Left kidney (tissue), 2 donors: Measurements from ENCODE around the gene DCUN1D3. TPM values are rescaled to one million over a fixed set of nuclear protein-coding genes. Genes with fewer than 3 reads are reported as not detected.

Source experiments
- DNase-seq: peaks from one replicate; pipeline ENCODE4 v3.0.0-alpha.2; 2013
- polyA plus RNA-seq: library from polyadenylated mRNA; unstranded; fragments of 120-200 nt; gene quantifications from one replicate; pipeline ENCODE4 v1.2.1, GENCODE V29; 2013; ENCODE audit not compliant: insufficient read length

Gene DCUN1D3
- polyA plus RNA-seq, 1 donor, result 11.0 TPM

- no peak for DNase-seq
Measured at GRCh38 chr16:20894388-20894787, 5.8 kb downstream of the DCUN1D3 start.

GRCh38 chr16:20889625-20890275, 10.4 kb downstream of the DCUN1D3 start:
- no peak for DNase-seq

- DNase-seq, result no peak
Measured at GRCh38 chr16:20887207-20887606, 13.0 kb downstream of the DCUN1D3 start.

- no peak for DNase-seq
Measured at GRCh38 chr16:20886320-20886719, 13.8 kb downstream of the DCUN1D3 start.

GRCh38 chr16:20884240-20884556, 16.0 kb downstream of the DCUN1D3 start:
- DNase-seq, result no peak

GRCh38 chr16:20883554-20884239, 16.5 kb downstream of the DCUN1D3 start:
- DNase-seq, result no peak

GRCh38 chr16:20881503-20881878, 18.7 kb downstream of the DCUN1D3 start:
- no peak for DNase-seq

- DNase-seq, result no peak
Measured at GRCh38 chr16:20880867-20881502, 19.2 kb downstream of the DCUN1D3 start.

- DNase-seq, result no peak
Measured at GRCh38 chr16:20879175-20880040, 20.8 kb downstream of the DCUN1D3 start.

GRCh38 chr16:20878682-20879147, 21.4 kb downstream of the DCUN1D3 start:
- peak; percentile 41 for DNase-seq

GRCh38 chr16:20875355-20875650, 24.9 kb downstream of the DCUN1D3 start:
- DNase-seq, result no peak

- no peak for DNase-seq
Measured at GRCh38 chr16:20874088-20874581, 26.0 kb downstream of the DCUN1D3 start.

- no peak for DNase-seq
Measured at GRCh38 chr16:20873331-20873730, 26.8 kb downstream of the DCUN1D3 start.

- DNase-seq, result no peak
Measured at GRCh38 chr16:20871941-20872815, 28.0 kb downstream of the DCUN1D3 start.

- no peak for DNase-seq
Measured at GRCh38 chr16:20871258-20871657, 28.9 kb downstream of the DCUN1D3 start.

GRCh38 chr16:20870122-20870820, 29.9 kb downstream of the DCUN1D3 start:
- DNase-seq, result no peak

GRCh38 chr16:20868890-20869289, 31.3 kb downstream of the DCUN1D3 start:
- no peak for DNase-seq

- no peak for DNase-seq
Measured at GRCh38 chr16:20867585-20867984, 32.6 kb downstream of the DCUN1D3 start.

GRCh38 chr16:20866801-20867200, 33.4 kb downstream of the DCUN1D3 start:
- DNase-seq, result no peak

- DNase-seq, result no peak
Measured at GRCh38 chr16:20866145-20866772, 33.9 kb downstream of the DCUN1D3 start.
